ENCODE measurements around the gene PRKAR2A. TPM values are rescaled to one million over a fixed set of nuclear protein-coding genes. Genes with fewer than 3 reads are reported as not detected.

Gene PRKAR2A
- total and polyA plus RNA-seq, 9 of the 15 experiments (the other 6 are each of a cell fraction or from before 2014, with no cell fraction given) = 15.9 to 84.5 (median 37.6) TPM

- no peak for TF ChIP-seq THRAP3 (IDR thresholded peaks at IDR 0.05; ENCODE audit: borderline replicate concordance)
- TF ChIP-seq SETDB1 (IDR thresholded peaks at IDR 0.05; ENCODE audit: low read length) = no peak
Observed at GRCh38 chr3:48837163-48837562, 10.5 kb downstream of the PRKAR2A start (continued).

GRCh38 chr3:48835650-48836366 lies 11.9 kb downstream of the PRKAR2A start:
- no peak overlapping the region for H3K27ac ChIP-seq (ENCODE audit: extremely low read depth, low read depth, low read length)
- H3K36me3 ChIP-seq (ENCODE audit: control insufficient read depth, insufficient read depth, low read length) = no peaks in the 10 kb centered on the region
- ATAC-seq = peak; percentile 77
- WGBS (ENCODE audit: insufficient coverage, low coverage, missing lambda C conversion rate) = 86% methylated on average over 9 of the region's 11 CpGs
- no peak overlapping the region for H3K9ac ChIP-seq (ENCODE audit: insufficient read depth in 1 of 2, low read depth in 2 of 2, low read length in 2 of 2)
- H3K9me1 ChIP-seq (ENCODE audit: control insufficient read depth, insufficient read depth, low read length) = no peaks in the 10 kb centered on the region
- H3K79me2 ChIP-seq (ENCODE audit: control insufficient read depth, insufficient read depth, low read length) = peaks cover 49% of the 10 kb centered on the region
- in situ Hi-C loops (cut with MboI) (no loop called here), intact Hi-C loops (cut with micrococcal nuclease) (no loop called here)
- ChIA-PET CTCF (ENCODE audit: low intra/inter-chr PET ratio) (interaction anchor here (0.7 kb wide), 1 partner anchor 704 kb away, joined by 3 read pairs; no protein-coding TSS in a partner anchor), POLR2A (interaction anchor here (0.5 to 1.1 kb wide), 2 partner anchors 53 to 170 kb away, joined by 3 to 4 read pairs; no protein-coding TSS in a partner anchor)
- H3K27me3 ChIP-seq (ENCODE audit: control insufficient read depth in 2 of 2, insufficient read depth in 2 of 2, low read length in 2 of 2) = no peaks in the 10 kb centered on the region
- no peaks in the 10 kb centered on the region for H3K9me3 ChIP-seq (replicated peaks; ENCODE audit: control insufficient read depth, insufficient read depth, low read depth, low read length)
- TSS peak; percentile 78 for BruUV-seq (replicated peaks)
- peaks cover 3 to 6% of the 10 kb centered on the region in 2 experiments; a peak in 2 of 5 replicates for H3K4me1 ChIP-seq (replicated peaks in 1 of 2; ENCODE audit: control insufficient read depth in 2 of 2, insufficient read depth in 2 of 2, low read length in 2 of 2)
- no peak overlapping the region for H2AFZ ChIP-seq (ENCODE audit: low read depth, low read length)
- FAIRE-seq = no peak
- H3K4me2 ChIP-seq (ENCODE audit: insufficient read depth, low read length) = no peak overlapping the region
- DNase-seq (ENCODE audit: extremely low read depth in 1 of 4, low spot score in 3 of 4) = no peak
- no peaks in the 10 kb centered on the region for H4K20me1 ChIP-seq (replicated peaks; ENCODE audit: control insufficient read depth, insufficient read depth, low read length)
- no peak for TF ChIP-seq RBM34 (IDR thresholded peaks at IDR 0.05; ENCODE audit: borderline replicate concordance, insufficient read depth, low read length)
- peak; percentile 65; the same call in 1 of the 2 replicates for TF ChIP-seq MEF2D (tag; conservative IDR thresholded peaks at IDR 0.05; ENCODE audit: low read depth)
- TF ChIP-seq PKNOX1 (IDR thresholded peaks at IDR 0.05) = peak; percentile 93
- TF ChIP-seq ZNF384 (IDR thresholded peaks at IDR 0.05; ENCODE audit: low read depth, low read length) = peak; percentile 6; the same call in 1 of the 2 replicates
- no peak for TF ChIP-seq PRPF4 (IDR thresholded peaks at IDR 0.05; ENCODE audit: insufficient read depth, low read depth, low read length, poor library complexity, severe bottlenecking)
- no peak overlapping the region for H3K4me3 ChIP-seq

All from K562 (cell line).